Measurements from ENCODE around the gene MRPS25.

GRCh38 chr3:15102256-15102655 lies 37.1 kb upstream of the MRPS25 start:
- TF ChIP-seq ZNF512 (CRISPR knock-in tag; IDR thresholded peaks at IDR 0.05; ENCODE audit: borderline replicate concordance) (no peak), USF2 (CRISPR knock-in tag; IDR thresholded peaks at IDR 0.05) (no peak), CTCF (IDR thresholded peaks at IDR 0.05) (no peak), TP53 (CRISPR knock-in tag; IDR thresholded peaks at IDR 0.05) (no peak), IRF1 (CRISPR knock-in tag; IDR thresholded peaks at IDR 0.05) (no peak), SP1 (CRISPR knock-in tag; conservative IDR thresholded peaks at IDR 0.05) (no peak), ZMAT4 (CRISPR knock-in tag; IDR thresholded peaks at IDR 0.05) (no peak), SMAD4 (CRISPR knock-in tag; IDR thresholded peaks at IDR 0.05) (no peak), USF1 (CRISPR knock-in tag; IDR thresholded peaks at IDR 0.05) (no peak), MLX (CRISPR knock-in tag; IDR thresholded peaks at IDR 0.05) (no peak), MAX (CRISPR knock-in tag; IDR thresholded peaks at IDR 0.05) (no peak), CREB1 (CRISPR knock-in tag; IDR thresholded peaks at IDR 0.05) (no peak)
